HCT116 (cell line): Measurements from ENCODE around the gene DTYMK. TPM values are rescaled to one million over a fixed set of nuclear protein-coding genes. Genes with fewer than 3 reads are reported as not detected.

ENCODE experiments used
- ATAC-seq: fragments of 200-7000 bp; cut with Tn5 transposase; 2 replicates; pipeline ENCODE4 v1.9.1; 2020; ENCODE audit warnings: mild to moderate bottlenecking, moderate library complexity
- BruUV-seq: library from RNA; stranded (reverse); fragments of 400-500 nt; replicated peaks from 2 replicates; lab custom pipeline; 2021; lab: Mats Ljungman, UMichigan
- CTCF ChIA-PET: fragments of 300-600 bp; sonication (Branson Sonifier 250); formaldehyde crosslinking; loops from one replicate; lab custom pipeline; 2021; ENCODE audit warnings: antibody characterized with exemption; lab: Charles Lee
- POLR2A ChIA-PET: fragments of 300-600, 350-600 bp; sonication (Branson Sonifier 250); formaldehyde crosslinking; loops from one replicate; lab custom pipeline; 2021; ENCODE audit warnings: antibody characterized with exemption; lab: Charles Lee
- RAD21 ChIA-PET, 2 experiments: fragments of 300-600 bp; sonication (Branson Sonifier 250); formaldehyde crosslinking; loops; one replicate each; lab custom pipeline; 2023; ENCODE audit warnings: low total read pairs in 2 of 2; ENCODE audit not compliant: uncharacterized antibody in 2 of 2, unreplicated experiment in 2 of 2, low non-redundant PET in 1 of 2; lab: Charles Lee
- DNase-seq: peaks from one replicate; pipeline ENCODE4 v3.0.0-alpha.2; 2010; ENCODE audit warnings: low read depth, low spot score
- H2AFZ ChIP-seq: fragments of 200-600 bp; shearing (Covaris generic), sonication (generic); 2 replicates; pipeline ENCODE4 v1.6.1; 2017; ENCODE audit warnings: low read depth, mixed run types, mixed read lengths, antibody characterized with exemption, low read length; ENCODE audit not compliant: poor library complexity, severe bottlenecking
- H3K27ac ChIP-seq: 2 replicates; pipeline ENCODE4 v1.5.1; 2012; ENCODE audit warnings: low read depth, low read length
- H3K27me3 ChIP-seq: fragments of 200-600 bp; sonication (generic); 2 replicates; pipeline ENCODE4 v1.6.1; 2016; ENCODE audit warnings: mixed run types, low read length, mixed read lengths; ENCODE audit not compliant: insufficient read depth
- H3K36me3 ChIP-seq, 2 experiments: fragments of 200-500 bp in 1 of 2; fragments of 200-600 bp in 1 of 2; sonication (Bioruptor generic) in 1 of 2; sonication (generic) in 1 of 2; 2 replicates each; pipeline versions ENCODE4 v1.5.1 to v1.6.1; 2014 to 2016; ENCODE audit warnings: low read length in 2 of 2, inconsistent platforms in 1 of 2, mixed read lengths in 1 of 2, mixed run types in 1 of 2; ENCODE audit not compliant: insufficient read depth in 2 of 2, control insufficient read depth in 1 of 2
- H3K4me1 ChIP-seq, 2 experiments: fragments of 200-600 bp in 1 of 2; sonication (generic) in 1 of 2; 2 replicates each; pipeline versions ENCODE4 v1.5.1 to v1.6.1; 2012 to 2017; ENCODE audit warnings: low read length in 2 of 2, inconsistent platforms in 1 of 2, mild to moderate bottlenecking in 1 of 2, mixed read lengths in 1 of 2, mixed run types in 1 of 2, moderate library complexity in 1 of 2; ENCODE audit not compliant: insufficient read depth in 2 of 2, control insufficient read depth in 1 of 2
- H3K4me2 ChIP-seq: fragments of 200-600 bp; sonication (generic); 2 replicates; pipeline ENCODE4 v1.6.1; 2017; ENCODE audit warnings: mixed run types, low read length, mixed read lengths
- H3K4me3 ChIP-seq, 2 experiments: fragments of 200-600 bp in 1 of 2; sonication (generic) in 1 of 2; replicated peaks in 1 of 2; 2 replicates each; pipeline ENCODE4 v1.5.1; 2011 to 2016; ENCODE audit warnings: low read length in 2 of 2, control low read depth in 1 of 2, low read depth in 1 of 2, mild to moderate bottlenecking in 1 of 2, mixed read lengths in 1 of 2, mixed run types in 1 of 2
- H3K79me2 ChIP-seq: fragments of 200-600 bp; sonication (generic); 2 replicates; pipeline ENCODE4 v1.6.1; 2017; ENCODE audit warnings: mild to moderate bottlenecking, mixed run types, low read length, moderate library complexity, mixed read lengths; ENCODE audit not compliant: insufficient read depth
- H3K9ac ChIP-seq: fragments of 200-600 bp; sonication (generic); 2 replicates; pipeline ENCODE4 v1.6.1; 2016; ENCODE audit warnings: low read length, mixed read lengths
- H3K9me2 ChIP-seq: fragments of 200-600 bp; sonication (generic), shearing (Covaris generic); 2 replicates; pipeline ENCODE4 v1.6.1; 2017; ENCODE audit warnings: mixed run types, mild to moderate bottlenecking, moderate library complexity; ENCODE audit not compliant: insufficient read depth
- H3K9me3 ChIP-seq, 2 experiments: fragments of 200-500 bp in 1 of 2; fragments of 200-600 bp in 1 of 2; sonication (Bioruptor generic) in 1 of 2; sonication (generic) in 1 of 2; 2 replicates each; pipeline ENCODE4 v1.6.1; 2014 to 2017; ENCODE audit warnings: low read length in 2 of 2, mixed read lengths in 2 of 2, inconsistent platforms in 1 of 2, low read depth in 1 of 2, mild to moderate bottlenecking in 1 of 2, mixed run types in 1 of 2, moderate library complexity in 1 of 2; ENCODE audit not compliant: control insufficient read depth in 1 of 2, insufficient read depth in 1 of 2
- H4K20me1 ChIP-seq: fragments of 200-600 bp; sonication (generic), shearing (Covaris generic); 2 replicates; pipeline ENCODE4 v1.6.1; 2017; ENCODE audit warnings: mixed run types, mild to moderate bottlenecking, moderate library complexity; ENCODE audit not compliant: insufficient read depth
- ATF3 ChIP-seq: IDR thresholded peaks from 2 replicates; pipeline ENCODE4 v1.6.1; 2012
- CBX3 ChIP-seq: IDR thresholded peaks from 2 replicates; pipeline ENCODE4 v1.6.1; 2012; ENCODE audit warnings: low read depth
- CEBPB ChIP-seq: IDR thresholded peaks from 2 replicates; pipeline ENCODE4 v1.6.1; 2012; ENCODE audit warnings: low read depth
- CTCF ChIP-seq, 3 experiments: fragments of 200-600 bp in 1 of 3; sonication (generic) in 1 of 3; IDR thresholded peaks in 2 of 3; conservative IDR thresholded peaks in 1 of 3; 2 replicates each; pipeline ENCODE4 v1.5.1; 2012 to 2017; ENCODE audit warnings: low read depth in 2 of 3, low read length in 2 of 3, antibody characterized with exemption in 1 of 3, borderline replicate concordance in 1 of 3, control low read depth in 1 of 3, mild to moderate bottlenecking in 1 of 3, mixed read lengths in 1 of 3, mixed run types in 1 of 3, moderate library complexity in 1 of 3; ENCODE audit not compliant: insufficient read depth in 1 of 3
- EGR1 ChIP-seq: IDR thresholded peaks from 2 replicates; pipeline ENCODE4 v1.6.1; 2012; ENCODE audit warnings: low read depth
- ELF1 ChIP-seq: IDR thresholded peaks from 2 replicates; pipeline ENCODE4 v1.6.1; 2012; ENCODE audit warnings: low read depth, borderline replicate concordance
- EZH2 ChIP-seq: fragments of 200-600 bp; sonication (generic); IDR thresholded peaks from 2 replicates; pipeline ENCODE4 v1.6.1; 2017; ENCODE audit warnings: antibody characterized with exemption, mixed run types
- EZH2phosphoT487 ChIP-seq: fragments of 200-600 bp; IDR thresholded peaks from 2 replicates; pipeline ENCODE4 v1.6.1; 2018; ENCODE audit warnings: antibody characterized with exemption, borderline replicate concordance
- FOSL1 ChIP-seq: IDR thresholded peaks from 2 replicates; pipeline ENCODE4 v1.6.1; 2012; ENCODE audit warnings: low read depth
- POLR2A ChIP-seq: IDR thresholded peaks from 2 replicates; pipeline ENCODE4 v1.7.0; 2011; ENCODE audit warnings: borderline replicate concordance; ENCODE audit not compliant: insufficient read depth, insufficient read length; ENCODE audit errors: extremely low read depth
- POLR2AphosphoS5 ChIP-seq: IDR thresholded peaks from 2 replicates; pipeline ENCODE4 v1.6.1; 2011; ENCODE audit warnings: mild to moderate bottlenecking, low read depth, low read length, moderate library complexity
- RAD21 ChIP-seq: IDR thresholded peaks from 2 replicates; pipeline ENCODE4 v1.6.1; 2012; ENCODE audit warnings: low read depth, mild to moderate bottlenecking
- SP1 ChIP-seq: IDR thresholded peaks from 2 replicates; pipeline ENCODE4 v1.6.1; 2012; ENCODE audit warnings: low read depth
- SRF ChIP-seq: IDR thresholded peaks from 2 replicates; pipeline ENCODE4 v1.6.1; 2012; ENCODE audit warnings: low read depth
- TCF7L2 ChIP-seq: IDR thresholded peaks from 2 replicates; pipeline ENCODE4 v1.7.0; 2011; ENCODE audit warnings: borderline replicate concordance, inconsistent platforms; ENCODE audit not compliant: insufficient read depth, insufficient read length; ENCODE audit errors: extremely low read depth
- YY1 ChIP-seq: IDR thresholded peaks from 2 replicates; pipeline ENCODE4 v1.6.1; 2011; ENCODE audit warnings: low read length, low read depth, moderate library complexity, mild to moderate bottlenecking; ENCODE audit not compliant: insufficient replicate concordance; ENCODE audit errors: extremely low read depth
- ZFX ChIP-seq: fragments of 450-650 bp; IDR thresholded peaks from 2 replicates; pipeline ENCODE4 v1.6.1; 2017
- ZNF274 ChIP-seq: fragments of 200-500 bp; sonication (Bioruptor generic); IDR thresholded peaks from 2 replicates; pipeline ENCODE4 v1.6.1; 2014; ENCODE audit warnings: mild to moderate bottlenecking, low read depth, low read length, inconsistent platforms
- intact Hi-C: fragments of 100-400 bp; cut with micrococcal nuclease; formaldehyde crosslinking; loops from 2 replicates; pipeline ENCODE4 v1.10.0; 2022
- total RNA-seq: library from RNA; stranded (reverse); gene quantifications from one replicate; pipeline ENCODE4 v1.2.1, GENCODE V29; 2021; ENCODE audit not compliant: unreplicated experiment
- TF ChIP-seq, protein P1 (sequence below): IDR thresholded peaks from 2 replicates; pipeline ENCODE4 v1.6.1; 2012

The DTYMK gene
- total RNA-seq, 1 experiment from 2014 or later = 83.3 TPM

- H3K79me2 ChIP-seq = no peaks in the 10 kb centered on the region
- ChIA-PET CTCF (interaction anchor here (1.0 kb wide), 1 partner anchor 22 kb away, joined by 3 read pairs; no protein-coding TSS in a partner anchor), POLR2A (no interaction called here), RAD21 (no interaction called here)
- H3K9me3 ChIP-seq = no peaks in the 10 kb centered on the region
- ATAC-seq (no peak), DNase-seq (no peak)
- H3K9ac ChIP-seq = no peak overlapping the region
- no peaks in the 10 kb centered on the region for H3K27me3 ChIP-seq
- no peaks in the 10 kb centered on the region for H4K20me1 ChIP-seq
- H3K36me3 ChIP-seq = peaks cover 3 to 5% of the 10 kb centered on the region in 2 experiments; a peak in 1 of 4 replicates
- TF ChIP-seq ELF1 (no peak), ATF3 (no peak), SRF (no peak), TCF7L2 (no peak), RAD21 (no peak), CEBPB (no peak), CBX3 (no peak), ZNF274 (no peak), POLR2AphosphoS5 (no peak), ZFX (no peak), FOSL1 (no peak), EGR1 (no peak), YY1 (no peak), EZH2 (no peak), SP1 (no peak), CTCF (IDR thresholded peaks at IDR 0.05 in 2 of 3, conservative IDR thresholded peaks at IDR 0.05 in 1 of 3; ENCODE audit: borderline replicate concordance in 1 of 3, insufficient read depth in 1 of 3, low read depth in 2 of 3, low read length in 2 of 3) (no peak), POLR2A (no peak), EZH2phosphoT487 (no peak)
- TF ChIP-seq, protein P1, sequence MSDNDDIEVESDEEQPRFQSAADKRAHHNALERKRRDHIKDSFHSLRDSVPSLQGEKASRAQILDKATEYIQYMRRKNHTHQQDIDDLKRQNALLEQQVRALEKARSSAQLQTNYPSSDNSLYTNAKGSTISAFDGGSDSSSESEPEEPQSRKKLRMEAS = no peak
- no peak overlapping the region for H2AFZ ChIP-seq
- H3K27ac ChIP-seq = no peak overlapping the region
- H3K4me1 ChIP-seq = no peaks in the 10 kb centered on the region
- no peak overlapping the region for H3K4me3 ChIP-seq
- H3K4me2 ChIP-seq = no peak overlapping the region
- intact Hi-C loops = no loop called here
- BruUV-seq = no TSS peak
- H3K9me2 ChIP-seq = no peaks in the 10 kb centered on the region
Measured at GRCh38 chr2:241724975-241725870, 38.6 kb upstream of the DTYMK start.
